GM08714 (cell line): ENCODE results near the gene PPAN.

Experiments
- H3K4me3 ChIP-seq: fragments of 200-500 bp; sonication (Bioruptor generic); 2 replicates; pipeline ENCODE4 v1.5.1; 2014; ENCODE audit warnings: mild to moderate bottlenecking, low read length, inconsistent platforms
- ZNF274 ChIP-seq: IDR thresholded peaks from 2 replicates; pipeline ENCODE4 v1.6.1; 2012; ENCODE audit warnings: mild to moderate bottlenecking, low read depth, low read length

Gene PPAN

DNA sequence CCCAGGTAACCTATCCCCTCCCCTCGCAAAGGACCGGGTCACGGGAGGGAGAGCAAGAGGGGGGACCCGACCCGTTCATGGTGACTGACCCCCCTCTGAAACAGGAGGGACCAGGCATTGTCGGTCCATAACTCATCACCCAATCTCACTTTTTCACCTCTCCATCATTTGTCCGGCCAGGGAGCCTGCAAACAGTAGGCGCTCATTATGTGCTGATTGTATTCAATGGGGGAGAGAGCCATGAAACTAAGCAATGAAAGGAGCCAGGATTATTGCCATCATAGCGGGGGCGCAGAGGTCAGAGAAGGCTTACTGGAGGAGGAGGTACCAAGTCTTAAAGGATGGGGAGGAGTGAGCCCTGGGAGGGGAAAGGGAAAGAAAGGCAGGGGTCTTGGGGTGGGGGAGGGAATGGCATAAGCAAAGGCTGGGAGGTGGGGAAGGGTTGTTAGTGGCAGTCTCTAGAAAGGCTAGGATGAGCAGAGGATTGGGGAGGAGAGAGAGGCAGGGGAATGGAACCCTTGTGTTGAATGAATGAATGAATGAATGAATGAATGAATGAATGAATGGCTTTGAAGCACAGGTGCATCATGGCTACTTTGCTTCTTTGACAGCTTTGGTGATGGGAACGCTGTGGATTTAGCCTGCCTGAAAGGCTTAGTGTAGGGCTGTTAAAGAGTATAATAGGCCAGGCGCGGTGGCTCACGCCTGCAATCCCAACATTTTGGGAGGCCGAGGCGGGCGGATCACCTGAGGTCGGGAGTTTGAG is 18.7 kb upstream of the PPAN start:
- peak overlapping the region; percentile 89 for H3K4me3 ChIP-seq
- TF ChIP-seq ZNF274: no peak

DNA sequence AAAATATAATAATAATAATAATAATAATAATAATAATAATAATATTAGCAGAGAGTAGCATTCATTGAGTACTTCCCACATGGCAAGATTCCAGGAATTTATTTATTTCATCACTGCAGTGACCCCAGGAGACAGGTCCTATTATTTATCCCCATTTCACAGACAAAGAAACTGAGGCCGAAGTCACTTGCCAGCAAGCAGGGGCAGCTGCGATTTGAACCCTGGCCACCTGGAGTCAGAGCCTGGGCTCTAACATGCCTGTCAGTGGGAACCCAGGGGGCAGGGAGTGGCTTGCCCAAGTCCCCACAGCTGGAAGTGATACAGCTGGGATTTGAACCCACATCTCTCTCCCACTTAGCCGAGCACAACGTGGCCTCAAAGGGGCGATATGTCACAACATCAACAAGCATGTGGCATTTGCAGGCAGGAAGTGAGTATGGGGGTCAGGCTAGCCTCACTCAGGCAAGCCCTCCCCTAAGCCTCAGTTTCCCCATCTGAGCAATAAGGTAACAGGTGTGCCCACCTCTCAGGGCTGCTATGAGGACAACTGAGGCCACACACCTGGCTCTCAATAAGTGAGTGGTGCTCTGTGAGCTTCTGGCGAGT is 17.1 kb upstream of the PPAN start:
- H3K4me3 ChIP-seq: no peak overlapping the region
- no peak for TF ChIP-seq ZNF274

DNA sequence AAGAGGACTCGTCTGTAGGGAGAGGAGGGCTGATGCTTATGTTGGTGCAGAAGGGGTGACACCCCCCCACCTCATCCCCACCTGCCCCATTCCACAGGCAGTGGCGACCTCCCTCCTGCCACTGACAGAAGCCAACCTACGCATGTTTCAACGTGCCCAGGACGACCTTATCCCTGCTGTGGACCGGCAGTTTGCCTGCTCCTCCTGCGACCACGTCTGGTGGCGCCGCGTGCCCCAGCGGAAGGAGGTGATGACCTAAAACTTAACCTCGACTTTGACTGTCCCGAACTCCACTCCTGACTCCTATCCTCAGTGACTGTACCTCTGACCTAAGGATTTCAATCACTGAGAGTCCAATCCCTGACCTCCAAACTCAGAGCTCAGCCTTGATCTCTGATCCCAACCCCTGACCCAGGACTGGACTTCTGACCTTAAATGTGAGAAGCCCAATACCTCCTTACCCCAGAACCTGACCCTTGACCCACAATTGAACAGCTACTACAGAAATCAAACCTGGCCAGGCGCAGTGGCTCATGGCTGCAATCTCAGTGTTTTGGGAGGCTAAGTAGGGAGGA is 16.3 kb upstream of the PPAN start:
- no peak for TF ChIP-seq ZNF274
- no peak overlapping the region for H3K4me3 ChIP-seq

DNA sequence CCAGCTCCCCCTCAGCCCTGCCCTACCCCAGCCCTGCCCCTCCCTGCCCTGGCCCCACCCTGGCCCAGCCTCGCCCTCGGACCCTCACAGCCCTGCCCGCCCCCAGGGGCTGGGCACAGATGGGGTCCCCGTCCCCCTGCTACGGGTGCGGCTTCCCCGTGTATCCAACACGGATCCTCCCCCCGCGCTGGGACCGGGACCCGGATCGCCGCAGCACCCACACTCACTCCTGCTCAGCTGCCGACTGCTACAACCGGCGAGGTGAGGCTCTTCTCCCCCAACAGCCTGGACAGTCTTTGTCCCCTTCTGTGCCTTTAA is 14.8 kb upstream of the PPAN start:
- no peak overlapping the region for H3K4me3 ChIP-seq
- TF ChIP-seq ZNF274: no peak

DNA sequence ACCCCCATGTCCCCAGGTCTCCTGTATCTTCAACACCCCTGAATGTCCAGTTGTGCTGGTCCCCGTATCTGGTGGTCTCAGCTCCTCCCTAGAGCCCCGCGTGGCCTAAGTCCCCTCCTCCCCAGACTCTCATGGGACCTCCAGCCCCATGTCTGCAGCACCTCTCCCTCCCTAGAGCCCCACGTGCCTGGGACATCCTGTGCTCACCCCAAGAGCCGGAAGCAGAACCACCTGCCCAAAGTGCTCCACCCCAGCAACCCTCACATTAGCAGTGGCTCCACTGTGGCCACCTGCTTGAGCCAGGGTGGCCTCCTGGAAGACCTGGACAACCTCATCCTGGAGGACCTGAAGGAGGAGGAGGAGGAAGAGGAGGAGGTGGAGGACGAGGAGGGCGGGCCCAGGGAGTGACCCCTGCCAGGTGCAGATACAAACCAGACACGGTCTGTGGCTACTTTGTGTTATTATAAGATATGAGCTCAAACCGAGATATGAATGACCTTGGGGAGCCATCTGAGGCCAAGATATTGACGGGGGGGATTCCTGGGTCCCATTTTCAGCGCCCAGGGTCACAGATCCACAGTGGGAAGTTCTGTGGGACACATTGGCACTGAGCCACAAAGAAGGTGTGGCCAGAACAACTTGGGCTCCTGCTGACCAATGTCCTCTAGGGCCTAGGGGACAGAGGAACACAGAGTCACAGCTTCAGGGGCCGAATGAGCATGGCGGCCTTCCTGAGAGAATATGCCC is 14.1 kb upstream of the PPAN start:
- no peak overlapping the region for H3K4me3 ChIP-seq

DNA sequence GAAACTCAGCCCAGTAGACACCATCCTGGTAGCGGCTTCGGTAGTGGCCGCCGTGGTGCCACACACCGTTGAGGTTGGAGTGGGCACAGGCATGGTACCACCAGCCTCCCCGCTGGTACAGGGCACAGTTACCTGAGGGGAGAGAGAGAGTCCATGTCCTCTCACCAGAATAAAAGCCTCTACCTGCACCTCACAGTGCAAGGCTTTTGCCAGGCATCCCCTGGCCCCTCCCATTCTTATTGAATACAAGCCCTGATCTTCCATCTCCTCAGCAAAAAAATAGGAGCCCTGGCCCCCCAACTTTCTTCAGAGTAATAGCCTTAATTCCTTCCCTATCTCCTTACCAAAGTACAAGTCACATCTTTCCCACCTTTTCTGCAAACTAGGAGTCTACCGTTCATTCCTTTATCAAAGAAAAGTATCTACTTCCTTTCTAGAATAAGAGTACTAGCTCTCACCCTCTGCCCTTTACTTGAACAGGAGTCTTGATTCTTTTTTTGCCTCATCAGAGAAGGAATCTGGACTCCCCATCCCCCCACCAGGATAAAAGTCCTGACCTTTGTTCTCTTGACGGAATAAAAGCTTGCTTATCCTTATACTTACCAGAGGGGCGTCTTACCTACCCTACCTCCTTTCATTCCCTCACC is 13.4 kb upstream of the PPAN start:
- no peak overlapping the region for H3K4me3 ChIP-seq
- TF ChIP-seq ZNF274: no peak

More for the DNA sequence above, 14.1 kb upstream of the PPAN start:
- TF ChIP-seq ZNF274: no peak

DNA sequence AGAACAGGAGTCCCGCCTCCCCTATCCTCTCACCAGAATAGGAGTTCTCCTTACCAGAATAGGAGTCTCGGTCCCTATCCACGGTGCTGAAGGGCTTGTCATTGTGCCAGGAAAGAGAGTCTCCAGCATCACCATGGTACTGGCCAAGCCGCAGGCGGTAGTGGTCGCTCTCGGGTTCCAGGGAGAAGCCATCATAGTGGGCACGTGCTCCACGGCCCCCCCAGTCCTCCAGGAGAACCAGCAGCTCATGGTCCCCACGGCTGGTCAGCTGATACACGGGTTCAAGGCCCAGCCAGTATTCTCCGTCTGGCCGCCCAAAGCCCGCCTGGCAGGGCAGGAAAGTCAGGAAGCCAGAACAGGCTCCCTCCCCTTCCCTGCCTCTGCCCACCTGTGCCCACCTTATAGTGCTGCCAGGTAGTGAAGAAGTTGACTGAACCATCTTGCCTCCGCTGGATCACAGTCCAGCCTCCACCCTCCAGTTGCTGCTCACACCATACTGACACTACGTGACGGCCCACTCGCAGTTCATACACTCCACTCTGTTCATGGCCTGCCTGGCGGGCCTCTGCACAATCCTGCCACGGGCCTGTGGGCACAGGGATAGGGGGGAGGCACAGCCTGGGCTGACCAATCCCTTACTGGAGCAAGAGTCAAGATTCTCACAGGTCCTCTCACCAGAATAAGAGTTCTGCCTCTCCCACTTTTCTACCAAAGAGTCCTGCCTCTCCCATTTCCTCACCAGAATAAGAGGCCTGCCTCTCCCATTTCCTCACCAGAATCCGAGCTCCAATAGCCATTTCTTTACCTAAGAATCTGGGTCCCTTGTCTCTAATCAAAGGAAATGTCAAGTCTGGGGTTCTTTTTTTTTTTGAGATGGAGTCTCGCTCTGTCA is 12.6 kb upstream of the PPAN start:
- H3K4me3 ChIP-seq: no peak overlapping the region
- TF ChIP-seq ZNF274: no peak

DNA sequence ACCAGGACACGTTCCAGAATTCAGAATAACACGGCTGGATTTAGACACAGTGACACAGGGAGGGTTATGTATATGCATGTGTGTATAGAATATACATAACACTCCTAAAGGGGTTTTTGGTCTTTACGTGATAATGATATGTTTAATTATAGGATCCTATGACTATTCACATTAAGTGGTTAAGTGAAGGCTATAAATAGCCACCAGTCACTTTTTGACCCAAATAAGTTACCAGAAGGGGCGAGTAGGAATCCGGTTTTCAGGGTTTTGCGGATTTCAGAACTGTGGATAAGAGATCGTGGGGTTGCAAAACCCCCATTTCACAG is 10.6 kb upstream of the PPAN start:
- no peak for TF ChIP-seq ZNF274
- peak overlapping the region; percentile 25; the same call in 1 of the 2 replicates for H3K4me3 ChIP-seq

DNA sequence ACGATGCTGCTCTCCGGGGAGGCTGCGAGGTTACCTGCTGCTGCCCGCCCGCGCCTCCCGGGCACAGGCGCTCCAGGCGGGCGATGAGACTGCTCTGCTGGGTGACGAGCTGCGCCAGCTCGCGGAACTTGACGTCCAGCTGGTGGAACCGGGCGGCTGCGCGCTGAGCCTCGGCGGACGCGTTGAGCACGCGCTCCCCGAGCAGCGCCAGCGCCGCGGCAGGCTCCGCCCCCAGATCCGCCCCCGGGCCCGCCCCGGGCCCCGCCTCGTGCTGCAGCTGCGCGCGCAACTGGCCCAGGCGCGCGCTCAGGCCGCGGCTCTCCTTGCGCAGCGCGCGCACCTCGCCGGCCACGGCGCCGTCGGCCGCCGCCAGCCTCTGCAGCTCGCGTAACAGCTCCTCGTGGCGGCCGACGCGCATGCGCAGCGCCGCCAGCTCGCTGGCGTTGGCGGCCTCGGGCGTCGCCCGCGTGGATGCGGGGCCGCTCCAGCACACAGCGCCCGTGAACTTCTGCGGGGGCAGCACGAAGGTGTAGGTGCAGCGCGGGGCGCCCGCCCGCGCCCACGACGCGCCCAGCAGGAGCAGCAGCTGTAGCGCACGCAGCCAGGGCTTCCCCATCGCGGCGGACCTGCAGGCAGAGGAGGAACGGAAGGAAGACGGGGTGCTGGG is 10.1 kb upstream of the PPAN start:
- peak overlapping the region; percentile 39; the same call in 1 of the 2 replicates for H3K4me3 ChIP-seq
- TF ChIP-seq ZNF274: no peak

DNA sequence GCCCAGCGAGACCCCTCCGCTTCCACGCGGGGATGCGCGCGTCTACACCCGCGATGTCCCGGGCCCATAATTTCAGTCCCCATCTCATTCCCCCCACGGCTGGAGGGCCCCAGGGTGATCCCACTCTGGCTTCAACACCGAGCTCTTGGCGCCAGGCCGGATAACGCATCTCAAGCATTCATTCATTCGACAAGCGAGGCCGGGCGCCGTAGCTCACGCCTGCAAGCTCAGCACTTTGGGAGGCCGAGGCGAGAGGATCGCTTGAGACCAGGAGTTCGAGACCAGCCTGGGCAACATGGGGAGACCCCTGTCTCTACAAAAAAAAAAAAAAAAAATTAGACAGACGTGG is 9.6 kb upstream of the PPAN start:
- TF ChIP-seq ZNF274: no peak
- H3K4me3 ChIP-seq: peak overlapping the region; percentile 39; the same call in 1 of the 2 replicates

DNA sequence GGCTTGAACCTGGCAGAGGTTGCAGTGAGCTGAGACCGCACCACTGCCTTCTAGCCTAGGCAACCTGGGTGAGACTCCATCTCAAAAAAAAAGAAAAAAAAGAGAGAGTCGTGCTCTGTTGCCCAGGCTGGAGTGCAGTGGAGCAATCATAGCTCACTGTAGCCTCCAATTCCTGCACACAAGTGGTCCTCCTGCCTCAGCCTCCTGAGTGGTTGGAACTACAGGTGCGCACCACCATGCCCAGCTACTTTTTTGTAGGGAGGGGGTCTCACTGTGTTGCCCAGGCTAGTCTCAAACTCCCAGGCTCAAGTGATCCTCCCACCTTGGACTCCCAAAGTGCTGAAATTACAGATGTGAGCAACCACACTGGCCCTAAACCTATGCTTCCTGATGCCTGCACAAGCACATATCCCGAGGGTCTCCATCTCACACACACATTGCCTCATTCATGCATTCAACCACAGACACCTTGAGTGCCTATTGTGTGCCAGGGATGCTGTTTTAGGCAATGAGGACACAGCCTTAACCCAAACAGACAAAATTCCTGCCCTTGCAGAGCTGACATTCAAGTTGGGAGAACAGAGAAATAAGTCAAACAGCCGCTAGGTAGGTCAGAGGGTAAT is 5.9 kb upstream of the PPAN start:
- H3K4me3 ChIP-seq: no peak overlapping the region; the same call in 1 of the 2 replicates
- TF ChIP-seq ZNF274: no peak

DNA sequence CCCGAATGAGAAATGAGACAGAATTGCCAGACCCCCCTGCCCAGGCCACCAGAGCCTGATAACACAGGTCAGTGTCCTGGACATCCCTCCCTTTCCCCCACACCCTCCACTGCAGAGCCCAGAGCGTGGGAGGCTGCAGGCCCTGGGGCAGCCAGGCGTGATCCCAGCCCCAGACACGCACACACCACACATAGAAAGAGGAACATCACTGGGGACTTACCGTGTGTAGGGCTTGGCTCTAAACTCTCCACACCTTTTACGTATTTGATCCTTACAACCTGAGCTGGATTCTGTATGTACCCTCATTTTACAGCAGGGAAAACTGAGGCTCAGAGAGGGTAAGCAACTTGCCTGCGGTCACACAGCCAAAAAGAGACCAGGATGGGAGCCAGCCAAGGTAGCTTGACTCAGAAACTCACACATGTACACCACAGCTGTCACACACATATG is 3.4 kb upstream of the PPAN start:
- TF ChIP-seq ZNF274: no peak
- peak overlapping the region; percentile 44; the same call in 1 of the 2 replicates for H3K4me3 ChIP-seq
